ENCODE measurements around the gene PRICKLE4.

Gene PRICKLE4

DNA sequence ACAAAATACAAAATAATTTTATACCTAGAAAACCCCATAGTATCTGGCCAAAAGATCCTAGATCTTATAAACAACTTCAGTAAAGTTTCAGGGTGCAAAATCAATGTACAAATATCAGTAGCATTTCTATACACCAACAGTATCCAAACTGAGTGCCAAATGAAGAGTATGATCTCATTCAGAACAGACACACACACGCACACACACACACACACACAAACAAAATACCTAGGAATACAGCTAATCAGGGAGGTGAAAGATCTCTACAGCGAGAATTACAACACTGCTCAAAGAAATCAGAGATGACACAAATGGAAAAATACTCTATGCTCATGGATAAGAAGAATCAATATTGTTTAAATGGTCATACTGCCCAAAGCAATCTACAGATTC is 56.1 kb downstream of the PRICKLE4 start:
- no peak overlapping the region for H3K4me3 ChIP-seq (ENCODE audit: low read depth, low read length)
- no peaks in the 10 kb centered on the region for H3K9me3 ChIP-seq (ENCODE audit: control insufficient read depth, low read length)
- H3K79me2 ChIP-seq, result peaks cover 11% of the 10 kb centered on the region
- H3K27ac ChIP-seq, result no peak overlapping the region
- H3K36me3 ChIP-seq (ENCODE audit: control insufficient read depth, insufficient read depth, low read length), result no peaks in the 10 kb centered on the region
- H3K9ac ChIP-seq, result no peak overlapping the region
- no peak overlapping the region for H2AFZ ChIP-seq
- no peak overlapping the region for H3K4me2 ChIP-seq (ENCODE audit: low read length)
- H3K27me3 ChIP-seq (ENCODE audit: control insufficient read depth, insufficient read depth, low read length), result no peaks in the 10 kb centered on the region
- TF ChIP-seq, protein P1, sequence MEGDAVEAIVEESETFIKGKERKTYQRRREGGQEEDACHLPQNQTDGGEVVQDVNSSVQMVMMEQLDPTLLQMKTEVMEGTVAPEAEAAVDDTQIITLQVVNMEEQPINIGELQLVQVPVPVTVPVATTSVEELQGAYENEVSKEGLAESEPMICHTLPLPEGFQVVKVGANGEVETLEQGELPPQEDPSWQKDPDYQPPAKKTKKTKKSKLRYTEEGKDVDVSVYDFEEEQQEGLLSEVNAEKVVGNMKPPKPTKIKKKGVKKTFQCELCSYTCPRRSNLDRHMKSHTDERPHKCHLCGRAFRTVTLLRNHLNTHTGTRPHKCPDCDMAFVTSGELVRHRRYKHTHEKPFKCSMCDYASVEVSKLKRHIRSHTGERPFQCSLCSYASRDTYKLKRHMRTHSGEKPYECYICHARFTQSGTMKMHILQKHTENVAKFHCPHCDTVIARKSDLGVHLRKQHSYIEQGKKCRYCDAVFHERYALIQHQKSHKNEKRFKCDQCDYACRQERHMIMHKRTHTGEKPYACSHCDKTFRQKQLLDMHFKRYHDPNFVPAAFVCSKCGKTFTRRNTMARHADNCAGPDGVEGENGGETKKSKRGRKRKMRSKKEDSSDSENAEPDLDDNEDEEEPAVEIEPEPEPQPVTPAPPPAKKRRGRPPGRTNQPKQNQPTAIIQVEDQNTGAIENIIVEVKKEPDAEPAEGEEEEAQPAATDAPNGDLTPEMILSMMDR (IDR thresholded peaks at IDR 0.05), result no peak
- H3K4me1 ChIP-seq, result no peaks in the 10 kb centered on the region
